OCI-LY3 (cell line): ENCODE results near the gene UBASH3A.

Experiments
- EZH2phosphoT487 ChIP-seq: fragments of 200-600 bp; shearing (Covaris generic); IDR thresholded peaks from 2 replicates; pipeline ENCODE4 v1.6.1; 2018; ENCODE audit warnings: antibody characterized with exemption, mixed run types, low read depth
- TF ChIP-seq, protein P1 (sequence below): fragments of 200-600, 300-600 bp; sonication (generic); IDR thresholded peaks from 2 replicates; pipeline ENCODE4 v1.5.1; 2014; ENCODE audit warnings: antibody characterized with exemption, low read length, low read depth

DNA sequence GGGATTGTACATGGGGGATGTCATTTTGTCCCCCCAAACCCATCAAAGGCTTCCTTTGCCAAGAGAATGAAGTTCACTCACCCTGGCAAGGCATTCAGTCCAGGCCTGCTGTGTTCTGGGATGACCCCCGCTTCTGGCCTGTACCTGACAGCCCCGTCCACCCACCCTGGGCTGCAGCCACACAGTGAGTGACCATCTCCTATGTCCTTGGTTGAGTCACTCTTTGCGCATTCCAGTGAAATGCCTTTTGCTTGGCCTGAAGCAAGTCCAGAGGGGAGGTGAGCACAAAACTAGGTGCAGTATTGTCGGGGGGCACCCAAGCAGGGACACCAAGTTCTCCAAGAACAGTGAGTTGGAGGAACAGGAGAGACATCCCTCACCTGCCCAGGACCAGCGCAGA lies 18.1 kb upstream of the UBASH3A start:
- TF ChIP-seq EZH2phosphoT487 = no peak
- TF ChIP-seq, protein P1, sequence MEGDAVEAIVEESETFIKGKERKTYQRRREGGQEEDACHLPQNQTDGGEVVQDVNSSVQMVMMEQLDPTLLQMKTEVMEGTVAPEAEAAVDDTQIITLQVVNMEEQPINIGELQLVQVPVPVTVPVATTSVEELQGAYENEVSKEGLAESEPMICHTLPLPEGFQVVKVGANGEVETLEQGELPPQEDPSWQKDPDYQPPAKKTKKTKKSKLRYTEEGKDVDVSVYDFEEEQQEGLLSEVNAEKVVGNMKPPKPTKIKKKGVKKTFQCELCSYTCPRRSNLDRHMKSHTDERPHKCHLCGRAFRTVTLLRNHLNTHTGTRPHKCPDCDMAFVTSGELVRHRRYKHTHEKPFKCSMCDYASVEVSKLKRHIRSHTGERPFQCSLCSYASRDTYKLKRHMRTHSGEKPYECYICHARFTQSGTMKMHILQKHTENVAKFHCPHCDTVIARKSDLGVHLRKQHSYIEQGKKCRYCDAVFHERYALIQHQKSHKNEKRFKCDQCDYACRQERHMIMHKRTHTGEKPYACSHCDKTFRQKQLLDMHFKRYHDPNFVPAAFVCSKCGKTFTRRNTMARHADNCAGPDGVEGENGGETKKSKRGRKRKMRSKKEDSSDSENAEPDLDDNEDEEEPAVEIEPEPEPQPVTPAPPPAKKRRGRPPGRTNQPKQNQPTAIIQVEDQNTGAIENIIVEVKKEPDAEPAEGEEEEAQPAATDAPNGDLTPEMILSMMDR = no peak
